GM21447 (cell line): ENCODE measurements around the gene VMO1.

Source experiments
- ATAC-seq: cut with Tn5 transposase; IDR thresholded peaks from one replicate; pipeline ENCODE4 v1.9.1; 2021; ENCODE audit not compliant: unreplicated experiment

The VMO1 gene

GRCh38 chr17:4764595-4764994 lies 21.6 kb downstream of the VMO1 start:
- ATAC-seq: no peak

GRCh38 chr17:4759776-4760236 lies 26.4 kb downstream of the VMO1 start:
- ATAC-seq: no peak

GRCh38 chr17:4753392-4753791 lies 32.8 kb downstream of the VMO1 start:
- no peak for ATAC-seq

- no peak for ATAC-seq
These were observed 34.2 kb downstream of the VMO1 start for GRCh38 chr17:4751932-4752331.

- no peak for ATAC-seq
These were observed 35.6 kb downstream of the VMO1 start for GRCh38 chr17:4750606-4751005.

- ATAC-seq: no peak
These were observed 37.5 kb downstream of the VMO1 start for GRCh38 chr17:4748686-4749085.

GRCh38 chr17:4747847-4748246 lies 38.3 kb downstream of the VMO1 start:
- no peak for ATAC-seq

- no peak for ATAC-seq
These were observed 40.9 kb downstream of the VMO1 start for GRCh38 chr17:4744999-4745969.

- ATAC-seq: no peak
These were observed 42.3 kb downstream of the VMO1 start for GRCh38 chr17:4743898-4744297.

GRCh38 chr17:4743216-4743615 lies 42.9 kb downstream of the VMO1 start:
- no peak for ATAC-seq

GRCh38 chr17:4742629-4743028 lies 43.5 kb downstream of the VMO1 start:
- ATAC-seq: no peak

- no peak for ATAC-seq
These were observed 44.0 kb downstream of the VMO1 start for GRCh38 chr17:4742133-4742532.

GRCh38 chr17:4741544-4741943 lies 44.6 kb downstream of the VMO1 start:
- no peak for ATAC-seq

GRCh38 chr17:4740584-4740983 lies 45.6 kb downstream of the VMO1 start:
- ATAC-seq: no peak

- no peak for ATAC-seq
These were observed 46.2 kb downstream of the VMO1 start for GRCh38 chr17:4740025-4740351.

- peak; percentile 60 for ATAC-seq
These were observed 46.8 kb downstream of the VMO1 start, which contains the start of the genes CXCL16 and ZMYND15 for GRCh38 chr17:4739122-4740024. Gene CXCL16 (minus strand): TSS chr17:4739928. CDS start chr17:4739339, 589 bp downstream. Gene ZMYND15 (plus strand): TSS chr17:4739833. CDS start chr17:4740549, 716 bp downstream.

GRCh38 chr17:4738136-4739121 lies 47.7 kb downstream of the VMO1 start:
- ATAC-seq: no peak

GRCh38 chr17:4735876-4736651 lies 50.1 kb downstream of the VMO1 start:
- ATAC-seq: no peak
